GM21576 (cell line): ENCODE results near the gene LRRC36.

Experiments used
- ATAC-seq: cut with Tn5 transposase; IDR thresholded peaks from one replicate; pipeline ENCODE4 v1.9.1; 2021; ENCODE audit warnings: mild to moderate bottlenecking, moderate library complexity; ENCODE audit not compliant: unreplicated experiment

Gene LRRC36

DNA sequence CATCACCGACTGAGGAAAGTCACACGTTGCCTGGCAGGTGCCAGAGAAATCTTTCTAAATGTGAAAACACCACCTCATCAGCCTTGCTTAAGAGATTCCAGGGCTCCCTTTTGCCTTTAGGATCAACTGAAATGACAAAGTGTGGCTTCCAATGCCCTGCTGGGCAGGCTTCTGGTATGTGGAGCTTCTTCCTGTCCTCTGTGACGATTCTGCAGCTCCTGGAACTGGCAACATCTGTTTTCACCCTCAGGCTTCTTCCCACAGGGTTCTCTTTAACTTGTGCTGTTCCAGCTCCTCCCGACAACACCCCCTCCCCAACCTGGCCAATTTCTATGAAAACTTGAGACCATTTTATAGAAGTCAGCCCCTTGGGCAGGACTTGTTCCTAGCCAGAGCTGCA, 94.4 kb downstream of the LRRC36 start:
- ATAC-seq: no peak

DNA sequence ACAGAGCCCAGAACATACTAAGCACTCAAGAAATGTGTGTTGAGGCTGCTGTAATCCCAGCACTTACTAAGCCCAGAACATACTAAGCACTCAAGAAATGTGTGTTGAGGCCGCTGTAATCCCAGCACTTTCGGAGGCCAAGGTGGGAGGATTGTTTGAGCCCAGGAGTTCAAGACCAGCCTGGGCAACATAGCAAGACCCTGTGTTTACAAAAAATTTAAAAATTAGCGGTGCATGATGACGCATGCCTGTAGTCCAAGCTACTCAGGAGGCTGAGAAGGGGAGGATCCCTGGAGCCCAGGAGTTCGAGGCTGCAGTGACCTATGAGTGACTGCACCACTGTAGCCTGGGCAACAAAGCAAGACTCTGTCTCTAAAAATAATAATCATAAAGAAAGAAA, 96.4 kb downstream of the LRRC36 start:
- no peak for ATAC-seq

DNA sequence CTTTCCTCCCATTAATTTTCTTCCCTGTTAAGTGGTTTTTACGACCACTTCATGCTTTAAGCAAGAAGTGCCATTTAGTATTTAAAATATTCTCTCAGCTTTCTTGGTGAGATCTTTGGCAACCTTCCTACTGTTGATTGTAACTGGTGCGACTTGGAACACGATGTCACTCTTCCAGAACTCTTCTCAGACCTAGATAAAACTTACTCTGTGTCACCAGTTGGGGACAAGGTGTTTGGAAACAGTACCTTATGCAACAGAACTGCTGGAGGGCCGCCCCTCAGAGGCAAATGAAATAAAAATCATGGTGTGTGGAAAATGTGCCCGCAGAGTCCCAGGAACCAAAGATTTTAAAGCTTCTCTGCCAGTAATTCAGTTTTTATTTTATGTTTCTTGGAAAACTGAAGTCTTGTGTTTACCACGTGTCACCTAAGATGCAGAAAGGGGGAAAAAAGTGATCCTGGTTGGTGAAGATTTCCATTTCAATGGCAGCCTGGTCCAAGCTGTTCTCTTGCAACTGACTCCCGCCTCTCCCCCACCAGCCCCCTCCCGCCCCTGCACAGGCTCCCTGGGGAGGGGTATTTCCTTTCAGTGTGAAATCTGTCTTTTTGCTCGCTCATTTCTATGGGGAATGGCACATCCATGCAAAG, 97.1 kb downstream of the LRRC36 start:
- ATAC-seq: no peak

DNA sequence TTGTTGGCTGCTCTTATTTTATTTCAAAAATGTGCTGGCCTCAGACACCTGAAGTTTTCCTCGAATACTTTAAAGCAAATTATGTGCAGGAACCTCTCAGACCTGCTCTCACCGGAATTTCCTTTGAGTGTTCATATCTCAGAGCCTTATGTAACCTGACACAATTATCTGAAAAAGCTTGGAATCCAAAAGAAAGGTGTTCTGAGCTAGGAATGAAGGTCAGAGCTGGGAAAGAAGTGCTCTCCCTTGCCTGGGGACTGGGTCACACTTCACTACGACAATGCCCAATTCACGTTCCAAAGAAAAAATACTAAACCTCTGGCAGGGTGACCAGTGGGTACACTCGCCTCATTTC, 97.6 kb downstream of the LRRC36 start:
- no peak for ATAC-seq

DNA sequence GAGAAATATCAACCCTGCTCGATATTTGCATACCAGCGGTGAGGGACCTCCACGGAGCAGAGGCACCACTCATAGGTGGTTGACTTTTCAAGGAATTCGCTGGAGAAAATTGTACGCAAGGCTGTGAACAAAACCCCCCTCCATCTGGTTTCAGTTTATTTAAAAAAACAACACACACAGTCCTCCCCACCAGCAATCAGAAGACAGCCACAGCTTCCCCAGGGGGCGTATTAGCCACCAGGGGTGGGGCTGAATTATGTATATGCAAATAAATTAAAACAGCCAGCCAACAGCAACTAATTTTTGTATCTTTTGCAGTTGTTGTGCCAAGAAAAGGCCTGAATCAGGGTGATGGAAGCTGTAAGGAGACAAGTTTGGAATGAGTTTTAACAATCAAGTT, 98.4 kb downstream of the LRRC36 start:
- no peak for ATAC-seq

DNA sequence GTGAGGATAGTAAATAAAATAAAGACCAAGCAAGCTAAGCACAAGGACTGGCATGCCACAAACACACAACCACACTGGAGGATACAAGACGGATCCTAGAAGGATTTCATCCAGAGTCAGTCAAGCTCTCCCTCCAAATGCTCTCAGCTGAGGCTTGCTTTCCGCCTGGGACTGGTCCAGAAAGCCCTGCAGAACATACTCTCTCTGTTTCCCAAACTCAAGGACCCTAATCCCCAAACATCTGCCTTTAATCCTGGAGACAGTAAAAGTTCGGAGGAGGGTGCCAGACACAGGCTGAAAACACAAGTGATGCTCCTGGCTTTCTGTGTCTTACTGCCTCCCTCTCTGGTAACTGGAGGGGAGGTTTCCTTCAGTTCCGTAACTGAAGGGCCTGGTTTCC, 99.0 kb downstream of the LRRC36 start:
- ATAC-seq: no peak

DNA sequence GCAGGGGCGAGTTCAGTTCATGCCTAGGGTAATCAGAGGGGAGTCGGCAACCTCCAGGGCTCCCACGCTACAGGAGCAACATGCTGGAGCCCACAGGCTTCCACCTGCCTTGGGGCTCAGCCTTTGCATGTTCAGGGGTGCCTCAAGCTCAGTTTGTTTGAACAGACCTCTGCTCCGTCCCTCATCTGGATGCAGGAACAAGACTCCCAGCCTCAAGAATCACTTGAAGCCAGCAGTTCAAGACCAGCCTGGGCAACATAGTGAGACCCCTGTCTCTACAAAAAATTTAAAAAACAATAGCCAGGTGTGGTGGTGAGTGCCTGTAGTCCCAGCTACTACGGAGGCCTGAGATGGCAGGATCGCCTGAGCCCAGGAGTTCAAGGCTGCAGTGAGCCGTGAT, 99.4 kb downstream of the LRRC36 start:
- no peak for ATAC-seq

DNA sequence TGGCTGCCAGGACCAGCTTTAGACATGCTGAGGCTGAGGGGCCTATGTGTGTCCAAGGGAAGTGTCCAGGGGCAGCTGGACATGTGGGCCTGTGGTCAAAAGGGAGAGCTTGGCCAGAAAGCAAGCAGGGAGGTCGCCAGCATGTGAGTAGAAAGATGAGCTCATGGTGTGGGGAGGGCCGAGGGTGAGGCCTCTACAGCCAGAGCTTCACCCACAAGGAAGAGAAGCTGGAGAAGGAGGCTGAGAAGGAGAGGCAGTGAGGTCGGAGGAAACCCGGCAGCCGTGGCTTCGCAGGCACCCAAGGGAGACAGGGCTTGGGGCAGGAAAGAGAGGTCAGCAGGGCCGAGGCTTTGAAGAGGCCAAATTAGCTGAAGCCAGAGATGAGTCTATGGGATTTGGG, 100.3 kb downstream of the LRRC36 start:
- ATAC-seq: no peak

DNA sequence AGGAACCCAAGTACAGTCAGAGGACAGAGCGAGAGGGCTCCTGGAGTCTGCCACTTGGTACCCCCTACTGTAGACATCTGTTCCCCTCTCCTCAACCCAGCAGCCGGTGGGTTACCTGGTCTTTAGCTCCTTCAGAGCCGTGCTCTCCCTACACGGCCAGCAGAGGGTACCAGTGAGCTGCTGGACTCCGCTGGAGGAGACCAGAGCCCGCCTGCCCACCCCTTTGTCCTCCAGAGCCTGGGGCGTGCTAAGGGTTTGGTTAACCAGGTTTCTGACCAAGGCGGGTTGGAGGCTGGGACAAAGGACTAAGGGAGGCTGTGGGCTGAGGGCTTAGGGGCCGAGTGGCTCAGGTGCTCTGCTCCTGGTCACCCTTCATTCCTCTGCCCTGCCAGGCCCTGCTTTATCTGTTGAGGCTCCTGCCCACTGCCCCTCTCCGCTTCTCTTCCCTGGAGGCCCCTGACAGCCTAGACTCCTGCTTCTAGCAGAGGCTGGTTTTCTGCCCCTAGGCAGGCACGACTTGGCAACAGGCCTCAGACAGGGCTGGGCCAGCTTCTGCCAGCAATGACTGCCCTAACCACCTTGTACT, 101.6 kb downstream of the LRRC36 start:
- ATAC-seq: no peak

DNA sequence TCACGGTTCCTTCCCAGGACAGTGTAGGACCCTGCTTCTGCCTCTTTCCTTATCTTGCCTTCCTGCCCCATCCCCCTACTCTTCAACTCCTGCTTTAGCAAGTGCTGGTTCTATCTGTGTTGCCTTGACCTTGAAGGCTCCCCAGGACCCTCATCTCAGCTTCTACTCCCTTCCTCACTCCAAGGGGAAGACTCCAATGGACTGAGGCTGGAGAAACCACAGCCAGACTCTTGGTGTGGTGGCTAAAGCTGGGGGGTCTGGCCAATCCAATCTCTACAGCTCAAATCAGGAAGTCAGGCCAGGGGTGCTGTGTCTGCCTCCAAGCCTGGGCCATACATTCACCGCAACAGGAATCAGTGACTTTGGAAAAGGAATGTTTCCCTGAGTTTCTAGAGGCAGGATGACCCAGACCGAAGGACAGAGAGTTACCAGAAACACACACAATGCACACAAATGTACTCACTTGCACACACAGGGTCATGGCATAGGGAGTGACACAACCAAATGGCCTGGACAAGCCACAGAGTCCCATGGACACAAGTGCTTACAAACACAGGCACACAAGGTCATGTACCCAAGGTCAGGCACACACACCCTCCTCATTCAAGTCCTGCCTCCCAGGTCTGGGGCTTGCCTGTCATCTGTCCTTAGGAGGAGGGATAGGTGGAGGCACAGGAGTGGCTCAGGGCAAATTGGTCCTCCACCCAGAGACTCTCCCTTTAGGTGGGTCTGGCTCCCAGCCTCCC, 102.6 kb downstream of the LRRC36 start:
- no peak for ATAC-seq

DNA sequence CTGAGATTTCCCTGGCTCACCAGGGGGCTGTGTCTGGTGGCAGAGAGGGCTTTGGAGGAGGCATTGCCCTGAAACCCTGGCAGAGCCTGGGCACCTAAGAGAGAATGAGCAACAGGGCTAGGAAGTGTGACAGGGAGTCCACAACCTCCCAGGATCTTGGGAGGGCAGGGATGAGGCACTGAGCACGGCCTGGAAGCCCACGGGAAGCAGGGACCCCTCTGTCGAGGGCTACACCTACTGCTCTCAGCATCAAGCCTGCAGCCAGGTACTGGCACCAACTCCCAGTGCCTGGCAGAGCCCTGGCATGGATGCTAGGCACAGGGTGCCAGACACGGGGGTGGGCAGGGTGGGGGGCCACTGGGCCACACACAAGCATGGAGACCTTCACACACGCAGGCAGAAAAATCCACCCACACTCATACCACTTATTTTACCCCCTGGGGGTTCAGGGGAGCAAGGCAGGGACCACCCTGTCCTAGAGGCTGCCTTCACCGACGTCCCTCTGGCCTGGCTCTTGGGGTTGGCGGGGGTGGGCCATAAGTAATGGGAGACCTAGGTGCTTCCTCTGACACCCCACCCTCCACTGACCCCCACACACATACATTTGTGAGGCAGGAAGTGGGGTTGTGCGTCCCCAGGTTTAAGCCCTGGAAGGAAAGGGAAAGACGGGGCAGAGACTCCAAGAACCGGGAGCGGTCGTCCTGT, 103.3 kb downstream of the LRRC36 start:
- ATAC-seq: no peak

DNA sequence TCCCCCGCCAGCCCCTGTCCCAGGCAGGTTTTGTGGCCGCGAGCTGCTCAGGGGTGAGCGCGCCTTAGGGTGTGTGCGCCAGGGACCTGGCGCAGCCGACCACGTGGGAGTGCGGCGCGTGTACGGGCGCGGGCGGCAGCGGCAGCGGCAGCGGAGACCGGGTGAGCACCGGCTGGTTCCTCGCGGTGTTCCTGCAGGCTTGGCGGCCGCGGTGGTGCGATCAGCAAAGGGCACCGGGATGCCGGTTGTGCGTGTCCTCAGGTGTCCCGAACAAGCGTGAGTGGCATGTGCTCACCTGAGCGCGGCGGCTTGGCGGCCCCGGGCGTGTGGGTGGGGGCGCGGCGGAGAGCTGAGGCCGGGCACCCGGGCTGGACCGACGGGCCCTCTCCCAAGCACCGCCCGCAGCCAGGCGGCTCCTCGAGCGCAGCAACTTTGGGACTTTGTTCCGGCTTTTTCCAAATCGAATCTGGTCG, 103.9 kb downstream of the LRRC36 start:
- no peak for ATAC-seq

DNA sequence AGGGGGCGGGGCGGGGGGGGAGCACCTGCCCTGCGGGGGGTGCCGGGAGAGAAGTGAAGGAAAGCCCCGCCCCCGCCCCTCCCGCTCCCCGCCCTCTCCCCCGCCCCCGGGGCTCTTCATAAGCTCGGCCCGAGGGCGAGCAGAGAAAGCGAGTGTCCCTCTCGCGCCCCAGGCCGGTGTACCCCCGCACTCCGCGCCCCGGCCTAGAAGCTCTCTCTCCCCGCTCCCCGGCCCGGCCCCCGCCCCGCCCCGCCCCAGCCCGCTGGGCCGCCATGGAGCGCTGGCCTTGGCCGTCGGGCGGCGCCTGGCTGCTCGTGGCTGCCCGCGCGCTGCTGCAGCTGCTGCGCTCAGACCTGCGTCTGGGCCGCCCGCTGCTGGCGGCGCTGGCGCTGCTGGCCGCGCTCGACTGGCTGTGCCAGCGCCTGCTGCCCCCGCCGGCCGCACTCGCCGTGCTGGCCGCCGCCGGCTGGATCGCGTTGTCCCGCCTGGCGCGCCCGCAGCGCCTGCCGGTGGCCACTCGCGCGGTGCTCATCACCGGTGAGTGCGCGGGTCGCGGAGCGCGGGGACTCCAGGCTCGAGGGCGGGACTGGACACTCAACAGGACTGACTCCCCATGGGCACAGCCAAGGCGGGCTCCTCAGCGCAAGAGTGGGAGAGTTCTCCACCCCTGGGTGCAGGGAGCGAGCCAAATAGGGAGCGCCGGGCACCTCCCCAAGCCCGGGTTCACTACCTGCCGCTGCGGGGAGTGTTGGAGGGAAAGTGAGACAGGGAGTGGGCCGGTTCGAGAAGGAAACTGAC, 104.6 kb downstream of the LRRC36 start, which contains the start of gene HSD11B2:
HSD11B2 (plus strand) TSS at position 145 of the 798 bp plus-strand sequence; CDS start at position 273, 128 bp downstream.
- ATAC-seq: no peak

DNA sequence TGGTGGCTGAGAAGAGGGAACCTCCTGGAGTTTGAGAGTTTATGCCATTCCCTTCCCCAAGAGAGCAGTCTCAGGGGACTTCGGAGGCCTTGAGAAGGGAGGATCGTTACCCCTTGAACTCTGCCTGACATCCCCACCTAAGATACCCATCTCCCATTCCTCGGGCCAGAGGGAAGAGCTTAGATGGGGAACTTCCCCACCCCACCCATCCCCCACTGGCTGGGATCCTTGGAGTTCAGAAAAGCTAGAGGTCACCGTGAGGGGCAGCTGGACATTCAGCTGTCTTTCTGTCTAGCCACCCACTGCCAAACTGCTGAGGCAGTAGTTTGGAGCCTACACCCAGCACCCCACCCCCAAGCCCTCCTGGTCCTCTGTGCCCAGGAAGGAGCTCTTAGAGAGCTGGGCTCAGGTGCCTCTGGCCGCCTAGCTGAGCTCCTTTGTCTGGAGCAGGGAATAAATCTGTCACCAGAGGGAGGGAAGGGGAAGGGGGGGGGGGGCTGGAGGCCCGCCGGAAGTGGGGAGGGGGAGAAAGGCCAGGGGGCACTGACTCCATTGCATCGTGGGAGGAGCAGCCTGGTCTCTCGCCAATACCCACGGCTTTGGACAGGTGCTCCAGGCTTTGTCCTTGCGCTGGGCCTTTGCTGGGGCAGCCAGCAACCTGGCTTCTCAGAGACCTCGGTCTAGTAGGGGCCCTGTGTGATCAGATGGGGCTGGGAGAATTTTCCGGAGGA, 105.3 kb downstream of the LRRC36 start:
- ATAC-seq: no peak

DNA sequence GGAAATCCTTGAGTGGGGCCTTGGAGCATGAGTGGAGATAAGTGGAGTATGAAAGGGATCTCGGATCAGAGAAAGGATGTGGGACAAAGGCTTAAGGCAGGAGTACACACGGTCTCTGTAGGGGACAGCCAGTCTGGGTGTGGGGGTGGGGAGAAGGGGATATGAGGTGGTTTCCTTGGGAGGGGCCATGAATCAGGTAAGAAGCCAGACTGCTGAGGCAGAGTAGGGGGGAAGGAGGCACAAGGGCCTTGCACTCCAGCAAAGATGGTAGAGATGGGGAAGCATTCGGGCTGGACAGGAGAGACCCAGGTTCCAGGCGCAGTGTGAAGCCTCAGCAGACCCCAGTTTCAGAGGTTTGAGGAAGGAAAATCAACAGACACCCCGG, 105.9 kb downstream of the LRRC36 start:
- no peak for ATAC-seq

DNA sequence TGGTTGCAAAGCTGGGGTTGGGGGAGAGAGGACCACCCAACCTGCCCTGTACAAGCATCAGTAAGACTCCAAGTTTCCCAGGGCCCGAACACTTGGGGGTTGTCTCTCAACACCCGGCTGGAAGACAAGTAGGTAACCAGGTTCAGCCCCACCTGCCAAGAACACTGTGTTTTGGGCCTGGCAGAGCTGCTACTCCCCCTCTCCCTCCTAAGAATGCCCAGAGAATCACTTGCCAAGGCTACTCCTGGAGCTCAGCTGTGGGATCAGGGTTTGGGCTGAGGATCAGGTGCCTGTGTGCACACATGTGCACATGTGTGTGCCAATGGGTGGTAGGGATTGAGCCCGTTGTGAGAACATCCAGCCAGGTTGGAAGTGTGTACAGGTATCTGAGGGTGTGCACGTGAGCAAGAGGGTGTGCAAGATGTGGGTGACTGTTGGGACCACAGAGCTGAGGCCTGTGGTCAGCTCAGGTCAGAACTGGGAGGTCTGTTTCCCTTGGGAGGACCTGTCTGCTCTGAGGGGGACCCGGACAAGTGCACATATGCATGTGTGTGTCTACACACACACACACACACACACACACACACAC, 106.6 kb downstream of the LRRC36 start:
- ATAC-seq: no peak
